Measurements from ENCODE around the gene CA14. TPM values are rescaled to one million over a fixed set of nuclear protein-coding genes. Genes with fewer than 3 reads are reported as not detected.
"Not testable (repeated sequence)": the region's sequence is repeated elsewhere in the genome, so short reads cannot be mapped to it uniquely, and the experiment has no call there.

Gene CA14
- polyA plus RNA-seq, 3 donors, result 6.8 to 10.5 (median 9.0) TPM

GRCh38 chr1:150235852-150236613, 21.5 kb upstream of the CA14 start, which contains the start of gene ANP32E:
Gene ANP32E, minus strand, starts transcription at chr1:150236112. Its CDS starts 326 bp downstream, at chr1:150235786.
- DNase-seq (ENCODE audit: low read depth in 3 of 3, low spot score in 2 of 3), result peak in 2 of 3 donors; percentile 95 to 97

DNA sequence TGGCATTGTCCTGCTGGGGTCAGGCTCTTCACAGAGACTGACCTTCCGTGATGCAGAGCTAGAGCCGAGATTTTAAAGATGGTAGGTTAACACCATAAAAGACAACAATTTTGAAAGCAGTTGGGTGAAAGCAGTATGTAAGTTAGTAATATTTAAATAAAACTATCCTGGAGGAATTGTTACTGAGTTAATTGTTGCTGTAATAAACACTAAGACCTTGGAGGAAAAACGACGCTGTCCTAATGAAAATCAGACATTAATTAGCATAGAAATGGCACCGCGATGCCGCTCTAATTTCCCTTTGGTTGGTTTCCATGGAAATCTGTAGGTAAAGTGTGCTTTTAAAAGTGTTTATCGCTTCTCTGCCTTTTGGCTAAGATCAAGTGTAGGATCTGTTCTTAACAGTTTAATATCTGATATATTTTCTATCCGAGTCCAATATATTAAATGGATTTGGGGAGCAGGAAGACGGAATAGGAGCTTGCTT, 20.9 kb upstream of the CA14 start:
- no peak for DNase-seq (ENCODE audit: low read depth in 3 of 3, low spot score in 2 of 3)

GRCh38 chr1:150237176-150237575, 20.4 kb upstream of the CA14 start:
- not testable (repeated sequence) for DNase-seq (ENCODE audit: low read depth in 3 of 3, low spot score in 2 of 3)

- DNase-seq (ENCODE audit: low read depth in 3 of 3, low spot score in 2 of 3), result no peak
Measured at GRCh38 chr1:150237746-150238145, 19.8 kb upstream of the CA14 start.

DNA sequence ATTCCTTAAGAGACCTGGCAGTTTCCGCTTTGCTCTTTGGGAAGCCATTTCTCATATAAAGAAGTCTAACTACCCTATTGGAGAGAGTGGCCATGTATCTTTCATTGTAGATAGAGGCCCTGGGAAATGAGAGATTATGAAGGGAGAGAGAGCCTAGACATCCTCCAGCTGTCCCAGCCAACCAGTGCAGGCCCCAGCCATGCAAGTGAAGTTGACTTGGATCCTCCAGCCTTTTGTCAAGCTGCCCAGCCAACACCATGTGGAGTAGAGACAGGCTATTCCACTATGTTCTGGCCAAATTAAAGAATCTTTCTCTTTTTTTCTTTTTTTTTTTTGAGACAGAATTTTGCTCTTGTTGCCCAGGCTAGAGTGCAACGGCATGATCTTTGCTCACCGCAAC, 14.6 kb upstream of the CA14 start:
- DNase-seq (ENCODE audit: low read depth in 3 of 3, low spot score in 2 of 3), result no peak

DNA sequence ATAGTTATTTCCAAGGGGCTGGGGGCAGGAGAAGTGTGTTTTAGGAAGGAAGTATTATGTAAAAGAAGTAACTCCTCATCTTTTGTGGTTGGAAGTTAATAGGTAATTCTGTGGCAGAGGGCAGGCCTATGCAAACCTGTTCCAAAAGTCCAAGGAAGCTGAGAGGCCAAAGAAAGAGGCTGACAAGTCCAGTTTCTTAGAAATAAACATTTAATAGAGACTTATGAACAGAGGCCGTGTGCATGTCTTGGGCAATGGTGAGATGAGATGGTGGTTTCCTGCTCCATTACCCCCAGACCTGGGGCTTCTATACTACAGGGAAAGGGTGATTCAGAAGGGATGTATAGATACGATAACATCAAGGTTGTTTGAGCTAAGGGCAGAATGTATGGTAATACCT, 7.6 kb upstream of the CA14 start:
- DNase-seq (ENCODE audit: low read depth in 3 of 3, low spot score in 2 of 3), result no peak

DNA sequence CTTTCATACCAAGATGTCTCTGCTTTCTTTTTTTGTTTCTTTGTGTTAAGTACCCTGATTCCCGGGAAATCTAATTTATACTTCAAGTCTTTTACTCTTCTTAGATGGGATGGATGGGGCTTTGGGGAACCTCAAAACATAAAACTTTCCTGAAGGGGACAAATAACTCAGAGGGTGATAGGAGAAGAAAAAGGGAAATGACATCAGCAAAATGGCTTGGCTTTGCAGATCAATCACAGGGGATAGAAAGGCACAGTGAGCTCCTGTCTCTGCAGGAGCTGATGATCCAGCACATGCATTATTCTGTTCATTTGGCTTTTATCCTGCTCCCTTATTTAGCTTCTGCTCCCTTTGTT, 1.4 kb upstream of the CA14 start:
- DNase-seq (ENCODE audit: low read depth in 3 of 3, low spot score in 2 of 3), result no peak

DNA sequence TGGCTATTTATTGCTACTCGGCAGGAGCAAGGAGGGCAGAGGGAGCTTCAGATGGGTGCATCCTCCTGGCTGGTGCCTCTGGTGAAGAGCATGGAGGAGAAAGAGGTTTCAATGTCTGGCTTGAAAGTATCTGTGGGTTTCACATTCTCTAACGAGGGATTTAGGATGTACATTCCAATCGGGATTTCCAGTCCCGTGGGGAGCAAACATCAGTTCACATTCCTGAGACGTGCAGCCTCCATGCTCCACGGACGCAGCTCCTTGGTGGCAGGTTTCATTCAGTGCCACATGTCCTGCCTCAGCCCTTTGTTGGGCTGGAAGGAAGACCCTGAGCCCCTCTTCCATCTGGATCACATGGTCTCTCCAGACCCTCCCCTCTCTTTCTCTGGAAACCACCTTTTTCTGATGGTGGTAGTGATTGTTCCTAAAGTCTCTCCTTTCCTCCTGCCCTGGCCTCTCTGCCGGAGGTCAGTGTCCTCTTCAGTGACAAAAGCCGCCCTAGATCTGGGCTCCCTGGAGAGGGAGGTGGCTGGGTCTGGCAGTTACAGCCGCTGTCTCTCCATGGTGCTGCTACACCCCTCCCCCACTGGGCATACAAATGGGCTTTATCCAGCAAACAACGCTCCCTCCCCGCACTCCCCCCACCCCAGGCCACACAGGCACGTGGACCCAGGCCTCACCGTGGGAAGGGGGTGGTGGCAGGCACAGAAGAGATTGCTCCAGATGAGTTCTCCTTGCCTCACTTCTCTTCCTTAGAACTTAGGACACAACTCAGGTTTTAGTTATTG, 826 bp upstream of the CA14 start:
- DNase-seq (ENCODE audit: low read depth in 3 of 3, low spot score in 2 of 3), result no peak

DNA sequence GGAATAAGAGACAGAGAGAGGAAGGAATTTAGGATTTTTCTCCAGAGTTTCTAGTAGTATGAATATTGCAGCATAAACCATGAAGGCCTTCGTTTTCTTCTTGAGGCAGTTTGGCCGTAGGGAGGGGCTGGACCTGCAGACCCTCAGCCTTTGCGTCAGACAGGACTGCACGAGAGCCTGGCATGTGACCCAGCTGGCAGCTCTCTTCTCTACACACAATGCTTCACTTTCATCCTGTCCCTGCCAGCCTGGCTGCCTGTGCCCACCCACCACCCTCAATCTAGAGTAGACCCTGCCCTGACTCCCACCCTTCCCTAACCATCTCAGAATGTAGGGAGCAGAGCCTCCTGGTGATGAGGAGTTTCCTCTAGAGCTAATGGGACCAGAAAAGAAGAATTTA, 1.6 kb downstream of the CA14 start:
- DNase-seq (ENCODE audit: low read depth in 3 of 3, low spot score in 2 of 3), result no peak

- DNase-seq (ENCODE audit: low read depth in 3 of 3, low spot score in 2 of 3), result no peak
Measured at GRCh38 chr1:150259758-150260669, 2.4 kb downstream of the CA14 start.

- no peak for DNase-seq (ENCODE audit: low read depth in 3 of 3, low spot score in 2 of 3)
Measured at GRCh38 chr1:150261367-150261766, 3.8 kb downstream of the CA14 start.

GRCh38 chr1:150262388-150263320, 5.1 kb downstream of the CA14 start:
- DNase-seq (ENCODE audit: low read depth in 3 of 3, low spot score in 2 of 3), result no peak

DNA sequence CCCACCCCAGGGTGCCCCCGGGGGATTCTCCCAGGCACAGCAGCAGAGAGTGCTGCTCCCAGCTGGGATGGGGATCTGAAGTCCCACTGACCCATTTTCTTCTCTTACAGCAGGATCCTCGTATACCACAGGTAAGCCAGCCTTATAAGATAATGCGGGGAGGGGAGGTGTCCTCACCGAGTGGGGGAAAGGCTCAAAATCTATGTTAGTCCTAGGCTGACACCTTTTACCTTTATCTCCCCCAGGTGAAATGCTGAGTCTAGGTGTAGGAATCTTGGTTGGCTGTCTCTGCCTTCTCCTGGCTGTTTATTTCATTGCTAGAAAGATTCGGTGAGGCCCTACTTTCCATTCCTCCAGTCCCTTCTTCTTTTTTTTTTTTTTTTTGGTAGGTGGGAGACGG, 6.0 kb downstream of the CA14 start:
- DNase-seq (ENCODE audit: low read depth in 3 of 3, low spot score in 2 of 3), result no peak

GRCh38 chr1:150267896-150268295, 10.3 kb downstream of the CA14 start:
- DNase-seq (ENCODE audit: low read depth in 3 of 3, low spot score in 2 of 3), result no peak

- no peak for DNase-seq (ENCODE audit: low read depth in 3 of 3, low spot score in 2 of 3)
Measured at GRCh38 chr1:150268340-150268704, 10.7 kb downstream of the CA14 start.

DNA sequence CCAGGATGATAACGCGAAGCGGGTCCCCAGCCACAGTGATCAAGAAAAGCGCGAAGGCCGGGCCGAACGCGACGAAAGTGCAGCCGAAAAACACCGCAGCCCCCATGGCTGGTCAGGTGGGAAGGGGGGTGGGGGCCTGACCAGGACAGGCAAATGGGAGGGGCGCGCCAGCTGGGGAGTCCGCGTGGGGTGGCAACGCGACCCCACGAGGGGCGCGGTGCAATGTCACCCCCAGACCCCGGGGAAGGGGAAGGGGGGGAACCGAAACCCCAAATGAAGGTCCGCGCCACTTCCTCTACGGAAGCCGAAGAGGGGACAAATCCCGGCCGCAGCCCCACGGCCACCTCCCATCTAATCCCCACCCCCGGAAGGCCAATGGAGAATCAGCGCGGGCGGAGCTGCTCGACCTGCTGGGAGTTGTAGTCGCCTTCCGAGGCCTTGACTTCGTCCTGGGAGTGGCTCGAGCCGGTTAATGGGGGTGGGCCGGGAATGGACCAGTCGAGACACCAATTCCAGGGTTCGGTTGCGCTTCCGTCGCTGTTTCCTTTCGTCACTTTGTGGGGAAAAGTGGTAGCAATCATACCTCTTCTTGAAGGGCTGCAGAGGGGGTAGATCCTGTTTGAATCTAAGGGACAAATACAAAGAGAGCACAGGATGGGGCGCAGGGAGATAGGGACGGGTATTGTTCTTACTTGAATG, 11.3 kb downstream of the CA14 start, which contains the start of gene APH1A:
TSS of gene APH1A (minus strand) at position 312 of the 699 bp plus-strand sequence. CDS start at position 106, 206 bp downstream.
- peak; percentile 86 to 92 (median 89) for DNase-seq (ENCODE audit: low read depth in 3 of 3, low spot score in 2 of 3)

- no peak for DNase-seq (ENCODE audit: low read depth in 3 of 3, low spot score in 2 of 3)
Measured at GRCh38 chr1:150269451-150269850, 11.9 kb downstream of the CA14 start.

DNA sequence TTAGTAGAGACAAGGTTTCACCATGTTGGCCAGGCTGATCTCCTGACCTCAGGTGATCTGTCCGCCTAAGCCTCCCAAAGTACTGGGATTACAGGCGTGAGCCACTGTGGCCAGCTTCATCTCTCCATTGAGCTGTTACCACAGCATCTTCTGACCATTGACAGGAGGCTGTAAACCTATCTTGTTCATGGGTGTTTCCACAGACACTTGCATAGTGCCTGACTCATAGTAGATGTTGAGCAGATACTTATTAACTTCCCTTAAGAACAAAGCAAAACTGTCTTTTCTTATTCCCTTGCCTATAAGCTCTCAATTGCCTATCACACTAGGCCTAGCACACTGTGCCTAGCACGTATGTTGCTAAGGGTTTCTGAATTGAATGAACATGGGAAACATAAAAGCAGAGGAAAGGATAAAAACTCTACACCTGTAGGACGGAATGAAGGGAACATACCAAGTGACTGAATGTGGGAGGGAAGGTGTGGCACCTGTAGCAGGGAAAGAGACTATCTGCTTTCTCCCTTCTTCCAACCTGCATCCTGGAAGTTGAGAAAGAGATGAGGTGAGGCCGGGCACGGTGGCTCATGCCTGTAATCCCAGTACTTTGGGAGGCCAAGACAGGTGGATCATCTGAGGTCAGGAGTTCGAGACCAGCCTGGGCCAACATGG, 13.9 kb downstream of the CA14 start:
- no peak for DNase-seq (ENCODE audit: low read depth in 3 of 3, low spot score in 2 of 3)

DNA sequence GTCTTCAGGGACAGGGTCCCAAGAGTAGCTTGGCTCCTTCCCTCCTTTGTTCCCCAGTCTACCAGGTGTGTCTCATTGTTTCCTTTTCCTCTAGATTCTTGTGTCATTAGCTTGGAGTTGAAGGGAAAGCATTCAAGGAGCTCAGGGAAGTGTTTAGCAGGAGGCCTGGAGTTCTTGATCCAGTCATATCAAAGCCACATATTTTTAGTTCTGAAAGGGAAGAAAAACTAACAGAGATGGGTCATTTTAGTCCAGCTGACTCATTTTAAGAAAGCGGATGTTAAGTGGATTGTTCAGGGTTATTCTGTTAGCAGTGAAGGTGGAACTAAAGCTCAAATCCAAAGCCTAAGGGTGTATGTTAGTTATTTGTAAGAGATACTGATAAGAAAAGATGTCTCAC, 15.7 kb downstream of the CA14 start:
- no peak for DNase-seq (ENCODE audit: low read depth in 3 of 3, low spot score in 2 of 3)

Measured in right renal cortex interstitium (tissue), 3 donors.